ENCODE results near the gene NDFIP1. TPM values are rescaled to one million over a fixed set of nuclear protein-coding genes. Genes with fewer than 3 reads are reported as not detected.

NDFIP1 gene
- total and polyA plus RNA-seq, 2 of the 8 experiments (the other 6 are each of a cell fraction or from before 2014, with no cell fraction given): 8.8 to 27.1 TPM

GRCh38 chr5:142091012-142091411, 17.6 kb upstream of the NDFIP1 start:
- no peaks in the 10 kb centered on the region for H3K36me3 ChIP-seq (ENCODE audit: control insufficient read depth in 2 of 4, insufficient read depth in 4 of 4, low read length in 3 of 4)
- H3K79me2 ChIP-seq (ENCODE audit: control insufficient read depth in 1 of 2, insufficient read depth in 2 of 2, low read length in 2 of 2): no peaks in the 10 kb centered on the region
- no peak overlapping the region for H3K4me2 ChIP-seq (ENCODE audit: insufficient read depth in 1 of 2, low read depth in 2 of 2, low read length in 2 of 2)
- no peak overlapping the region for H3K23ac ChIP-seq (ENCODE audit: insufficient read length)
- no peak overlapping the region for H2AK5ac ChIP-seq (ENCODE audit: low read depth, low read length)
- no peak overlapping the region for H3K14ac ChIP-seq (ENCODE audit: insufficient read length)
- H4K91ac ChIP-seq (replicated peaks; ENCODE audit: insufficient read length, low read length): no peak overlapping the region
- no peak overlapping the region for H4K5ac ChIP-seq (ENCODE audit: insufficient read length, low read depth, low read length)
- no peak overlapping the region for H3K4ac ChIP-seq (replicated peaks; ENCODE audit: insufficient read length, low read depth, low read length)
- no peak for FAIRE-seq
- no peak overlapping the region for H2AFZ ChIP-seq (ENCODE audit: low read length)
- no peak overlapping the region for H2BK12ac ChIP-seq (ENCODE audit: low read depth, low read length)
- H3K27me3 ChIP-seq (replicated peaks in 1 of 4; ENCODE audit: control insufficient read depth in 3 of 4, extremely low read depth in 1 of 4, insufficient read depth in 3 of 4, low read length in 3 of 4): 0 out of 7 replicates have a peak, but pooled peaks cover 0 to 2% (median 0%) of the 10 kb centered on the region in 4 experiments
- POLR2A ChIA-PET (ENCODE audit: partially characterized antibody): no interaction called here
- H3K4me1 ChIP-seq (replicated peaks in 1 of 4; ENCODE audit: control insufficient read depth in 3 of 4, insufficient read depth in 4 of 4, low read length in 3 of 4): no peaks in the 10 kb centered on the region
- WGBS, 2 experiments (ENCODE audit: extremely low coverage in 1 of 2, insufficient coverage in 1 of 2, insufficient read length in 1 of 2, insufficient replicate concordance in 2 of 2, low coverage in 1 of 2, low lambda C conversion rate in 2 of 2, missing lambda C conversion rate in 1 of 2): 48% methylated on average over 1 of the region's 1 CpG; no CpG with 5 or more reads in 1 of the 2 experiments
- no peak for DNase-seq (ENCODE audit: low read depth in 1 of 2, low spot score in 2 of 2)
- H4K20me1 ChIP-seq (replicated peaks in 1 of 2; ENCODE audit: control insufficient read depth in 1 of 2, insufficient read depth in 2 of 2, low read length in 2 of 2): no peaks in the 10 kb centered on the region
- H2BK5ac ChIP-seq (ENCODE audit: low read depth, low read length): no peak overlapping the region
- H2BK120ac ChIP-seq (replicated peaks; ENCODE audit: low read depth, low read length): no peak overlapping the region
- no peaks in the 10 kb centered on the region for H3K23me2 ChIP-seq (ENCODE audit: low read depth, low read length)
- no peak overlapping the region for H3K18ac ChIP-seq (ENCODE audit: extremely low read depth, low read length)
- H3K56ac ChIP-seq (replicated peaks; ENCODE audit: insufficient read length, low read depth, low read length): no peak overlapping the region
- H3K79me1 ChIP-seq (ENCODE audit: low read depth, low read length): no peaks in the 10 kb centered on the region
- H3K27ac ChIP-seq (ENCODE audit: low read depth, low read length): no peak overlapping the region
- no peak overlapping the region for H3K4me3 ChIP-seq (ENCODE audit: extremely low read depth in 1 of 4, insufficient read depth in 2 of 4, low read depth in 3 of 4, low read length in 4 of 4)
- no peak overlapping the region for H4K8ac ChIP-seq (ENCODE audit: extremely low read depth, insufficient read depth, low read length)
- H2BK20ac ChIP-seq (ENCODE audit: low read length): no peak overlapping the region
- H3K9me3 ChIP-seq (ENCODE audit: insufficient read depth in 2 of 2, low read depth in 1 of 2, low read length in 1 of 2): no peaks in the 10 kb centered on the region
- CTCF ChIA-PET (ENCODE audit: partially characterized antibody): no interaction called here
- no peak overlapping the region for H3K9ac ChIP-seq (replicated peaks in 1 of 4; ENCODE audit: extremely low read depth in 1 of 4, low read depth in 3 of 4, low read length in 3 of 4)
- no peak overlapping the region for H2BK15ac ChIP-seq (ENCODE audit: low read length)
- TF ChIP-seq CREB1 (IDR thresholded peaks at IDR 0.05) (no peak), CTBP2 (IDR thresholded peaks at IDR 0.05; ENCODE audit: borderline replicate concordance, insufficient read depth, insufficient read length, low read length) (no peak), ASH2L (IDR thresholded peaks at IDR 0.05; ENCODE audit: low read length) (no peak), POU5F1 (IDR thresholded peaks at IDR 0.05; ENCODE audit: low read depth, low read length) (no peak), CBX5 (IDR thresholded peaks at IDR 0.05; ENCODE audit: low read depth, low read length) (no peak), TEAD4 (IDR thresholded peaks at IDR 0.05; ENCODE audit: low read depth, low read length) (no peak), CBX8 (IDR thresholded peaks at IDR 0.05; ENCODE audit: borderline replicate concordance, low read depth, low read length) (no peak), ATF3 (IDR thresholded peaks at IDR 0.05; ENCODE audit: insufficient read depth, low read depth, low read length) (no peak), SP1 (IDR thresholded peaks at IDR 0.05; ENCODE audit: low read depth, low read length) (no peak), EP300 (IDR thresholded peaks at IDR 0.05; ENCODE audit: borderline replicate concordance in 1 of 2, low read depth in 2 of 2, low read length in 2 of 2) (no peak), NANOG (IDR thresholded peaks at IDR 0.05; ENCODE audit: insufficient read depth, low read depth, low read length, poor library complexity, severe bottlenecking) (no peak), HDAC6 (IDR thresholded peaks at IDR 0.05; ENCODE audit: low read depth, low read length) (no peak), SP2 (IDR thresholded peaks at IDR 0.05; ENCODE audit: low read length) (no peak), GABPA (IDR thresholded peaks at IDR 0.05; ENCODE audit: borderline replicate concordance, insufficient read depth, low read length) (no peak), POLR2A (IDR thresholded peaks at IDR 0.05; ENCODE audit: control extremely low read depth in 1 of 2, low read depth in 2 of 2, low read length in 2 of 2) (no peak), BACH1 (IDR thresholded peaks at IDR 0.05; ENCODE audit: low read length) (no peak)
